Osteoblast (primary cell): ENCODE measurements around the gene ETV3. TPM values are rescaled to one million over a fixed set of nuclear protein-coding genes. Genes with fewer than 3 reads are reported as not detected.
A peak's percentile ranks its signal among the peaks of the same experiment; 100 is the strongest.

ENCODE experiments used
- DNase-seq: peaks from one replicate; pipeline ENCODE4 v3.0.0; 2011; ENCODE audit warnings: low spot score, mixed read lengths; ENCODE audit not compliant: insufficient read length; ENCODE audit errors: missing footprints
- H2AFZ ChIP-seq: 2 replicates; pipeline ENCODE4 v1.6.0; 2011; ENCODE audit warnings: mild to moderate bottlenecking, low read length
- H3K27ac ChIP-seq: 2 replicates; pipeline ENCODE4 v1.5.1; 2011; ENCODE audit warnings: mild to moderate bottlenecking, low read depth, low read length, moderate library complexity
- H3K27me3 ChIP-seq: 2 replicates; pipeline ENCODE4 v1.6.0; 2012; ENCODE audit warnings: mild to moderate bottlenecking, control low read depth, inconsistent platforms, low read length, moderate library complexity; ENCODE audit not compliant: insufficient read depth
- H3K36me3 ChIP-seq: 2 replicates; pipeline ENCODE4 v1.5.1; 2011; ENCODE audit warnings: mild to moderate bottlenecking, low read length, control low read depth, moderate library complexity; ENCODE audit not compliant: insufficient read depth
- H3K4me1 ChIP-seq: 2 replicates; pipeline ENCODE4 v1.5.1; 2011; ENCODE audit warnings: mild to moderate bottlenecking, low read length, control low read depth, moderate library complexity; ENCODE audit not compliant: insufficient read depth
- H3K4me2 ChIP-seq: 2 replicates; pipeline ENCODE4 v1.6.0; 2011; ENCODE audit warnings: mild to moderate bottlenecking, low read length; ENCODE audit not compliant: insufficient read depth
- H3K4me3 ChIP-seq: fragments of 200-600 bp; sonication (generic); 3 replicates; pipeline ENCODE4 v1.5.1; 2012; ENCODE audit warnings: mild to moderate bottlenecking, low read length, inconsistent platforms; ENCODE audit not compliant: insufficient read depth
- H3K79me2 ChIP-seq: 2 replicates; pipeline ENCODE4 v1.6.0; 2012; ENCODE audit warnings: mild to moderate bottlenecking, low read length, control low read depth, inconsistent platforms; ENCODE audit not compliant: insufficient read depth
- H3K9me3 ChIP-seq: 2 replicates; pipeline ENCODE4 v1.5.1; 2011; ENCODE audit warnings: low read depth, low read length, control low read depth
- H4K20me1 ChIP-seq: 2 replicates; pipeline ENCODE4 v1.6.0; 2012; ENCODE audit warnings: mild to moderate bottlenecking, low read length, control low read depth; ENCODE audit not compliant: insufficient read depth
- CTCF ChIP-seq: IDR thresholded peaks from 2 replicates; pipeline ENCODE4 v1.5.1; 2011; ENCODE audit warnings: mild to moderate bottlenecking, low read depth, low read length, moderate library complexity; ENCODE audit errors: extremely low read depth
- total RNA-seq: library from RNA; depleted of rRNA; stranded (reverse); fragments of >200 nt; gene quantifications from 2 replicates; pipeline ENCODE4 v1.2.3, GENCODE V29; 2012

Gene ETV3
- total RNA-seq, 1 donor: 14.8 TPM

- H3K27ac ChIP-seq: no peak overlapping the region
- peaks cover 12% of the 10 kb centered on the region for H3K36me3 ChIP-seq
- H4K20me1 ChIP-seq: peaks cover 22% of the 10 kb centered on the region
- peaks cover 24% of the 10 kb centered on the region for H3K4me1 ChIP-seq
- no peak for TF ChIP-seq CTCF
- H3K9me3 ChIP-seq: no peaks in the 10 kb centered on the region
- no peak overlapping the region for H3K4me2 ChIP-seq
- no peak for DNase-seq
- H3K79me2 ChIP-seq: peaks cover 27% of the 10 kb centered on the region
- no peaks in the 10 kb centered on the region for H3K27me3 ChIP-seq
- H3K4me3 ChIP-seq: no peak overlapping the region
- no peak overlapping the region for H2AFZ ChIP-seq
Observed at GRCh38 chr1:157140063-157140588, 1.9 kb upstream of the ETV3 start.

- H3K4me1 ChIP-seq: peaks cover 24% of the 10 kb centered on the region
Observed at GRCh38 chr1:157139052-157139715, 989 bp upstream of the ETV3 start.

GRCh38 chr1:157137408-157138219, 581 bp downstream of the ETV3 start:
- Histone ChIP-seq H2AFZ (peak overlapping the region; percentile 42), H3K79me2 (peaks cover 50% of the 10 kb centered on the region), H3K27me3 (no peaks in the 10 kb centered on the region), H4K20me1 (peaks cover 27% of the 10 kb centered on the region), H3K4me2 (peak overlapping the region; percentile 99), H3K36me3 (peaks cover 37% of the 10 kb centered on the region), H3K27ac (peak overlapping the region; percentile 90), H3K9me3 (no peaks in the 10 kb centered on the region), H3K4me1 (peaks cover 24% of the 10 kb centered on the region), H3K4me3 (peak overlapping the region; percentile 94)
- no peak for TF ChIP-seq CTCF
- no peak for DNase-seq

More at GRCh38 chr1:157139052-157139715, 989 bp upstream of the ETV3 start:
- Histone ChIP-seq H2AFZ (peak overlapping the region; percentile 69), H3K9me3 (no peaks in the 10 kb centered on the region), H3K4me3 (peak overlapping the region; percentile 94), H3K79me2 (peaks cover 37% of the 10 kb centered on the region), H4K20me1 (peaks cover 22% of the 10 kb centered on the region), H3K27ac (peak overlapping the region; percentile 90), H3K27me3 (no peaks in the 10 kb centered on the region), H3K4me2 (peak overlapping the region; percentile 99), H3K36me3 (peaks cover 21% of the 10 kb centered on the region)
- TF ChIP-seq CTCF: no peak
- DNase-seq: no peak

- Histone ChIP-seq H3K79me2 (peaks cover 52% of the 10 kb centered on the region), H3K27ac (peak overlapping the region; percentile 90), H2AFZ (no peak overlapping the region), H3K9me3 (no peaks in the 10 kb centered on the region), H3K4me2 (peak overlapping the region; percentile 99), H3K4me3 (peak overlapping the region; percentile 94), H3K4me1 (peaks cover 24% of the 10 kb centered on the region), H3K27me3 (no peaks in the 10 kb centered on the region), H3K36me3 (peaks cover 43% of the 10 kb centered on the region), H4K20me1 (peaks cover 27% of the 10 kb centered on the region)
- no peak for TF ChIP-seq CTCF
- DNase-seq: no peak
Observed at GRCh38 chr1:157137046-157137407, 1.2 kb downstream of the ETV3 start.
